Endothelial cell of umbilical vein (primary cell): Measurements from ENCODE around the gene SEPTIN5. TPM values are rescaled to one million over a fixed set of nuclear protein-coding genes. Genes with fewer than 3 reads are reported as not detected.

Experiments used
- BruUV-seq: library from RNA; stranded (reverse); fragments of 400-500 nt; replicated peaks from 2 replicates; lab custom pipeline; 2021; lab: Mats Ljungman, UMichigan
- CTCF ChIA-PET: fragments of 300-600, 350-600 bp; sonication (Branson Sonifier 250); formaldehyde crosslinking; loops from one replicate; lab custom pipeline; 2021; ENCODE audit warnings: antibody characterized with exemption, inconsistent platforms; lab: Charles Lee
- POLR2A ChIA-PET: fragments of 300-600, 350-600 bp; sonication (Branson Sonifier 250); formaldehyde crosslinking; loops from one replicate; lab custom pipeline; 2021; ENCODE audit warnings: antibody characterized with exemption, inconsistent platforms; lab: Charles Lee
- DNase-seq: peaks from one replicate; pipeline ENCODE4 v3.0.0-alpha.2; 2011; ENCODE audit warnings: low read depth, low spot score
- FAIRE-seq: peaks from 2 replicates; lab custom pipeline; 2011; peaks lifted over from hg19 to GRCh38; lab: Jason Lieb, UNC
- H2AFZ ChIP-seq: 2 replicates; pipeline ENCODE4 v1.6.0; 2012; ENCODE audit warnings: low read depth, low read length, control low read depth, inconsistent platforms
- H3K27ac ChIP-seq: 2 replicates; pipeline ENCODE4 v1.5.1; 2011; ENCODE audit warnings: low read depth, mild to moderate bottlenecking, control low read depth, low read length, moderate library complexity; ENCODE audit not compliant: insufficient read depth
- H3K27me3 ChIP-seq, 2 experiments: 2 replicates each; pipeline versions ENCODE4 v1.6.0 to v1.6.1; 2011; ENCODE audit warnings: low read length in 2 of 2, mixed read lengths in 1 of 2; ENCODE audit not compliant: control insufficient read depth in 2 of 2, insufficient read depth in 2 of 2
- H3K36me3 ChIP-seq, 2 experiments: 2 replicates in 1 of 2; 3 replicates in 1 of 2; pipeline ENCODE4 v1.5.1; 2011; ENCODE audit warnings: low read length in 2 of 2, mild to moderate bottlenecking in 1 of 2, moderate library complexity in 1 of 2; ENCODE audit not compliant: control insufficient read depth in 2 of 2, insufficient read depth in 2 of 2; ENCODE audit errors: extremely low read depth in 1 of 2
- H3K4me1 ChIP-seq: 3 replicates; pipeline ENCODE4 v1.5.1; 2011; ENCODE audit warnings: mild to moderate bottlenecking, low read length; ENCODE audit not compliant: control insufficient read depth, insufficient read depth; ENCODE audit errors: extremely low read depth
- H3K4me2 ChIP-seq: 2 replicates; pipeline ENCODE4 v1.6.1; 2011; ENCODE audit warnings: low read length, control low read depth, mixed read lengths; ENCODE audit not compliant: insufficient read depth
- H3K4me3 ChIP-seq, 3 experiments: fragments of 200-600 bp in 1 of 3; sonication (generic), shearing (Covaris generic) in 1 of 3; replicated peaks in 1 of 3; 2 replicates each; pipeline ENCODE4 v1.5.1; 2011 to 2016; ENCODE audit warnings: control low read depth in 3 of 3, low read length in 3 of 3, mild to moderate bottlenecking in 2 of 3, inconsistent platforms in 1 of 3, low read depth in 1 of 3, moderate library complexity in 1 of 3; ENCODE audit not compliant: insufficient read depth in 1 of 3
- H3K79me2 ChIP-seq: 2 replicates; pipeline ENCODE4 v1.6.0; 2012; ENCODE audit warnings: low read length, inconsistent platforms; ENCODE audit not compliant: control insufficient read depth, insufficient read depth
- H3K9ac ChIP-seq: replicated peaks from 2 replicates; pipeline ENCODE3; 2011; ENCODE audit warnings: low read length, control low read depth; ENCODE audit not compliant: insufficient read depth; ENCODE audit errors: extremely low read depth
- H3K9me1 ChIP-seq: replicated peaks from 3 replicates; pipeline ENCODE4 v1.6.0; 2011; ENCODE audit warnings: mild to moderate bottlenecking, low read length; ENCODE audit not compliant: control insufficient read depth, insufficient read depth; ENCODE audit errors: extremely low read depth
- H3K9me3 ChIP-seq: replicated peaks from 2 replicates; pipeline ENCODE4 v1.5.1; 2012; ENCODE audit warnings: low read length, inconsistent platforms; ENCODE audit not compliant: control insufficient read depth, insufficient read depth
- H4K20me1 ChIP-seq: replicated peaks from 2 replicates; pipeline ENCODE3; 2011; ENCODE audit warnings: mild to moderate bottlenecking, low read length; ENCODE audit not compliant: control insufficient read depth, insufficient read depth; ENCODE audit errors: extremely low read depth
- EZH2 ChIP-seq: IDR thresholded peaks from 2 replicates; pipeline ENCODE4 v1.6.1; 2012; ENCODE audit warnings: borderline replicate concordance, low read depth, mild to moderate bottlenecking, moderate library complexity, low read length, inconsistent platforms; ENCODE audit not compliant: severe bottlenecking
- FOS ChIP-seq: IDR thresholded peaks from 2 replicates; pipeline ENCODE4 v1.6.1; 2011; ENCODE audit warnings: mild to moderate bottlenecking, low read length, moderate library complexity, borderline replicate concordance; ENCODE audit not compliant: insufficient read depth
- GATA2 ChIP-seq: IDR thresholded peaks from 2 replicates; pipeline ENCODE4 v1.7.0; 2011; ENCODE audit warnings: low read depth, mild to moderate bottlenecking, moderate library complexity, mixed read lengths, low read length; ENCODE audit not compliant: insufficient read length, insufficient read depth
- JUN ChIP-seq: IDR thresholded peaks from 2 replicates; pipeline ENCODE4 v1.6.1; 2011; ENCODE audit warnings: borderline replicate concordance, low read depth; ENCODE audit not compliant: insufficient read length, insufficient read depth
- MYC ChIP-seq: IDR thresholded peaks from one replicate; pipeline ENCODE4 v1.6.1; 2011; ENCODE audit warnings: mild to moderate bottlenecking, low read depth, low read length
- POLR2A ChIP-seq: IDR thresholded peaks from 2 replicates; pipeline ENCODE4 v1.6.1; 2012; ENCODE audit warnings: low read depth, mild to moderate bottlenecking, control low read depth, low read length
- POLR2AphosphoS5 ChIP-seq: IDR thresholded peaks from 2 replicates; pipeline ENCODE4 v1.6.1; 2012; ENCODE audit warnings: low read depth, mild to moderate bottlenecking, control low read depth, low read length, moderate library complexity; ENCODE audit not compliant: insufficient read depth
- dilution Hi-C: fragments of 300-500 bp; cut with MboI; formaldehyde crosslinking; loops from one replicate; pipeline ENCODE4 v1.15.0; 2019; ENCODE audit warnings: low sequenced_read_pairs; ENCODE audit not compliant: extremely low pct_ligation_motif_present
- intact Hi-C: fragments of 100-400 bp; cut with micrococcal nuclease; formaldehyde crosslinking; loops from one replicate; pipeline ENCODE4 v1.10.0; 2022
- polyA plus RNA-seq, 4 experiments: library from polyadenylated mRNA; depleted of rRNA in 3 of 4; stranded (reverse) in 3 of 4; unstranded in 1 of 4; fragments of >200 nt; gene quantifications; 2 replicates each; pipeline versions ENCODE4 v1.2.1 to v1.2.3, GENCODE V29; 2011 to 2012; ENCODE audit warnings: missing spikeins in 1 of 4
- total RNA-seq: library from RNA; stranded (reverse); gene quantifications from 2 replicates; pipeline ENCODE4 v1.2.3, GENCODE V29; 2021
- TF ChIP-seq, protein P1 (sequence below): IDR thresholded peaks from 2 replicates; pipeline ENCODE4 v1.6.1; 2011; ENCODE audit not compliant: insufficient read depth, insufficient read length
- TF ChIP-seq, protein P2 (sequence below), 2 donors: IDR thresholded peaks; 1 replicate in 1 of 2; 2 replicates in 1 of 2; pipeline ENCODE4 v1.5.1; 2011; ENCODE audit warnings: low read length in 2 of 2, mild to moderate bottlenecking in 2 of 2, moderate library complexity in 2 of 2, control low read depth in 1 of 2, inconsistent platforms in 1 of 2, low read depth in 1 of 2; ENCODE audit not compliant: insufficient read depth in 1 of 2; ENCODE audit errors: extremely low read depth in 1 of 2

Gene SEPTIN5
- total and polyA plus RNA-seq, 2 donors (not counting 3 experiments of a cell fraction or from before 2014, with no cell fraction given): 31.1 to 35.8 TPM

DNA sequence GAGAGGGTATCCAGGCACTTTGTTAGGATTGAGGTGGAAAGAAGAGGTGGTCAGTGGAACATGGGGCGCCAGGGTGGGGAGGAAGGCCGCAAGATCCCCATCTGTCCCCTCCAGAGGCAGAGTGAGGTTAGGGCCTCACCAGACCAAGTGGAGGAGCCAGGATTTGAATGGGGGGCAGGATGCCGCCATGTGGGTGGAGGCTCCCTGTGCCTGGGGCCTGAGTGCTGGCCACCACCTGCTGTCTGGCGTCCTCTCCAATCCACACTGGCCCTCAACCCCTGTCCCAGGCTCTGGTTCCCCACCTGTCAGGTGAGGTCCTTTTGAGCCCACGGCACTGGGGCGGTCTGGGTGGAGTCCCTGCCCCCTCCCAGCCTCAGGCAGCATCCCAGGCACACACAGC is 28.8 kb downstream of the SEPTIN5 start:
- ChIA-PET CTCF (interaction anchor here (1.1 to 2.4 kb wide), 5 partner anchors 11 to 167 kb away, joined by 3 to 15 read pairs (median 4); no protein-coding TSS in a partner anchor), POLR2A (no interaction called here)
- no peaks in the 10 kb centered on the region for H4K20me1 ChIP-seq
- no peaks in the 10 kb centered on the region for H3K9me1 ChIP-seq
- no peak for TF ChIP-seq GATA2
- TF ChIP-seq, protein P1, sequence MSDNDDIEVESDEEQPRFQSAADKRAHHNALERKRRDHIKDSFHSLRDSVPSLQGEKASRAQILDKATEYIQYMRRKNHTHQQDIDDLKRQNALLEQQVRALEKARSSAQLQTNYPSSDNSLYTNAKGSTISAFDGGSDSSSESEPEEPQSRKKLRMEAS: no peak
- no peak for TF ChIP-seq MYC
- TF ChIP-seq JUN: no peak
- TF ChIP-seq, protein P2, sequence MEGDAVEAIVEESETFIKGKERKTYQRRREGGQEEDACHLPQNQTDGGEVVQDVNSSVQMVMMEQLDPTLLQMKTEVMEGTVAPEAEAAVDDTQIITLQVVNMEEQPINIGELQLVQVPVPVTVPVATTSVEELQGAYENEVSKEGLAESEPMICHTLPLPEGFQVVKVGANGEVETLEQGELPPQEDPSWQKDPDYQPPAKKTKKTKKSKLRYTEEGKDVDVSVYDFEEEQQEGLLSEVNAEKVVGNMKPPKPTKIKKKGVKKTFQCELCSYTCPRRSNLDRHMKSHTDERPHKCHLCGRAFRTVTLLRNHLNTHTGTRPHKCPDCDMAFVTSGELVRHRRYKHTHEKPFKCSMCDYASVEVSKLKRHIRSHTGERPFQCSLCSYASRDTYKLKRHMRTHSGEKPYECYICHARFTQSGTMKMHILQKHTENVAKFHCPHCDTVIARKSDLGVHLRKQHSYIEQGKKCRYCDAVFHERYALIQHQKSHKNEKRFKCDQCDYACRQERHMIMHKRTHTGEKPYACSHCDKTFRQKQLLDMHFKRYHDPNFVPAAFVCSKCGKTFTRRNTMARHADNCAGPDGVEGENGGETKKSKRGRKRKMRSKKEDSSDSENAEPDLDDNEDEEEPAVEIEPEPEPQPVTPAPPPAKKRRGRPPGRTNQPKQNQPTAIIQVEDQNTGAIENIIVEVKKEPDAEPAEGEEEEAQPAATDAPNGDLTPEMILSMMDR (IDR thresholded peaks at IDR 0.05; ENCODE audit: extremely low read depth in 1 of 2, insufficient read depth in 1 of 2, low read depth in 1 of 2, low read length in 2 of 2): no peak
- TF ChIP-seq POLR2A: no peak
- no peak for TF ChIP-seq POLR2AphosphoS5
- no peak for TF ChIP-seq FOS
- no peak for TF ChIP-seq EZH2
- H3K4me1 ChIP-seq: peaks cover 9% of the 10 kb centered on the region
- DNase-seq (no peak), FAIRE-seq (no peak)
- intact Hi-C loops (no loop called here), dilution Hi-C loops (no loop called here)
- no peak overlapping the region for H3K4me2 ChIP-seq
- H3K9me3 ChIP-seq: no peaks in the 10 kb centered on the region
- no peak overlapping the region for H2AFZ ChIP-seq
- no peak overlapping the region for H3K4me3 ChIP-seq
- no peak overlapping the region for H3K9ac ChIP-seq
- H3K79me2 ChIP-seq: no peaks in the 10 kb centered on the region
- no peak overlapping the region for H3K27ac ChIP-seq
- H3K36me3 ChIP-seq: no peaks in the 10 kb centered on the region
- H3K27me3 ChIP-seq: no peaks in the 10 kb centered on the region
- no TSS peak for BruUV-seq
